DMS153 treated with DMSO at 0.1 percent for 48 hours (cell line): ENCODE measurements around the gene FREM3.
"Not testable (repeated sequence)": the region's sequence is repeated elsewhere in the genome, so short reads cannot be mapped to it uniquely, and the experiment has no call there.

Experiments
- DNase-seq: peaks from one replicate; lab custom pipeline; 2025; ENCODE audit not compliant: unreplicated experiment; lab: John Stamatoyannopoulos, UW

The FREM3 gene

GRCh38 chr4:143586080-143586479 is 114.4 kb downstream of the FREM3 start:
- no peak for DNase-seq

DNA sequence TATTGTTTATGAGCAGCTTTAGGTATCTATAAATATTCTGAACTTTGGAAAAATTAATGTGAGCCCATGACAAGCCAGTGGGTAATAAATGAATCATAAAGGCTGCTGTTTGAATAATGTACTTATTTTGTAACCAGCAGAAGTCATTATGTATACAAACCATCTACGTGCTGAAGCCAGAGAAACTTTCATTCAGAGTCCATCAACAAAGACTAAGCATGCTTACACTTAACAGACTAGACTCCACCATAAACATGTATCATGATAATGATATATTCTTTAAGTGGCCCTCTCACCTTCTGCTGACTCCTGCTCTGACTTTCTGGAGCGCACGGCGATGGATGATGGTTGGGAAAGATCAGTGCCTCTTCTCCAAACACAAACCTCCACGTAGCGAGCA is 114.9 kb downstream of the FREM3 start:
- no peak for DNase-seq

- DNase-seq: no peak
Observed at GRCh38 chr4:143581331-143581946, 119.0 kb downstream of the FREM3 start.

DNA sequence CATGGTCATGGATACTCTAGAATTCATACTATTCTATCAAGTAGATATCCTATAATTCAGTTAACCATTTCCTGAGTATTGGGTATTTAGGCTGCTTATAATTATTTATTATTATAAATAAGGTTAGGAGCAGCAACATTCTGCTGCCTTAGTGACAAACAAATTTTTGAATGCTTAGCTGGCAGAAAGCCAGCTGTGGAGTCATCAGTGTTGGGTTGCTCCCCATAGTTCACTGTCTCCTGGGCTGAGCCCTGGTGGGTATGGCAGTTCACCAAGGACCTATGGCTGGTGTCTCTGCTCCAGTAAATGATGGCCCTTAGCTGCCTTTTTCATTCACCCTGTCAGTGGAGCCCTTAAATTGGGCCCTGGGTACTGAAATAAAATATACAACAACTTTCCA is 125.1 kb downstream of the FREM3 start:
- DNase-seq: no peak

- DNase-seq: no peak
Observed at GRCh38 chr4:143564472-143564871, 136.0 kb downstream of the FREM3 start.

DNA sequence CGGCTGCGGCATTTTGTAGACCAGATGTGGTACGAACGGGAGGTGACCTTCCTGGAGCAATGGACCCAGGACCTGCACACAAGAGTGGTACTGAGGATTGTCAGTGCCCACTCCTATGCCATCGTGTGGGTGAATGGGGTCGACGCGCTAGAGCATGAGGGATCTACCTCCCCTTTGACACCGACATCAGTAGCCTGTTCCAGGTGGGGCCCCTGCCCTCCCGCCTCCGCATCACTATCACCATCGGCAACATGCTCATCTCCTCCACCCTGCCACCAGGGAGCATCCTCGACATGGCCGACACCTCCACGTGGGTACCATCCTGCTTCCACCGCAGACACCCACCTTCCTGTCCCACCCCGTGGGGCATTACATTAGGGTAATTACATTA is 140.7 kb downstream of the FREM3 start:
- peak; percentile 2 for DNase-seq

- peak; percentile 93 for DNase-seq
Observed at GRCh38 chr4:143558823-143559756, 141.4 kb downstream of the FREM3 start.

DNA sequence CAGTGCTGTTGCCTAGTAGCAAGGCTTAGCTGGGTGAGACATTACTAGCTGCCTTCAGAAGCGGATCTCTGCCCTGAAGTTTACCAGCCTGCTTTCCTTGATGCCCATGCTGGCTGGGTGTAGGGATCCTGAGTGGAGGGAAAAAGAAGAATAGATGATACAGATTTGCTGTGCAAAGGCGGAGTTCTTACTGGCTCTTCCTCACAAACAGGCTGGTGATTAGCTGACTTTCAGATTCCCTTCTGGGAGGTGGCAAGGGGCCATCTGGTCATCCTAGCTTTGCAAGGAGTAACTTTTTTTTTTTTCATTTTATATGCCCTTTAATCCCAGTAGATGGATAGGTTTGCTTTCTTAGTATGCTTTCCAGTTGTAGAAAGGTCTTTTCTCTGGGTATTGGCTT is 142.2 kb downstream of the FREM3 start:
- DNase-seq: no peak

- DNase-seq: no peak
Observed at GRCh38 chr4:143555676-143556075, 144.8 kb downstream of the FREM3 start.

GRCh38 chr4:143554728-143555597 is 145.5 kb downstream of the FREM3 start:
- DNase-seq: no peak

DNA sequence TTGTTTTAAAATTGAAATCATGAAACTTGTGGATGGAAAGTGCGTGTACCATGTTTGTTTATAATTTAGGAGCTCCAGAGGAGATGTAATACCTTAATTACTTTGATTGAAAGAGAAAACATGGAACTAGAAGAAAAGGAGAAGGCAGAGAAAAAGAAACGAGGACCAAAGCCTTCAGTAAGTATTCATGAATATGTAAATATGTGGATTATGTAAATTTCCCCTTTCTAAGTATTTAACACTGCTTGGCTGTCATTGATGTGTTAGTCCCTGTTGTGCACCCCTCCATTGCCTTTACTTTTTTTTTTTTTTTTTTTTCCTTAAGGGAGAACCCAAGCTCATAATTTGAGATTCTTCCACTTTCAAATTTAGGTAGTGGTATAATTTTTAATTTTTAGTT is 150.5 kb downstream of the FREM3 start:
- DNase-seq: no peak

DNA sequence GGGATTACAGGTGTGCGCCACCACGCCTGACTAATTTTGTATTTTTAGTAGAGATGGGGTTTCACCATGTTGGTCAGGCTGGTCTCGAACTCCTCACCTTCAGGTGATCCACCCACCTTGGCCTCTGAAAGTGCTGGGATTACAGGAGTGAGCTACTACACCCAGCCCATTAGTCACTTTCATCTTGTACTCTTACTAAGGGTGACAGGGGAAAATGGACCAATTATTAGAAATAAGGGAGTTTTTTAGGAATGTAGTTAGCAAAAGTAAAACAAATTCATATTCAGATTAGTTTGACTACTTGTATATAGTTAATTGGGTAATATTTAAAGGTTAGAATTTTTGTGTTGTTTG is 160.8 kb downstream of the FREM3 start:
- DNase-seq: no peak

DNA sequence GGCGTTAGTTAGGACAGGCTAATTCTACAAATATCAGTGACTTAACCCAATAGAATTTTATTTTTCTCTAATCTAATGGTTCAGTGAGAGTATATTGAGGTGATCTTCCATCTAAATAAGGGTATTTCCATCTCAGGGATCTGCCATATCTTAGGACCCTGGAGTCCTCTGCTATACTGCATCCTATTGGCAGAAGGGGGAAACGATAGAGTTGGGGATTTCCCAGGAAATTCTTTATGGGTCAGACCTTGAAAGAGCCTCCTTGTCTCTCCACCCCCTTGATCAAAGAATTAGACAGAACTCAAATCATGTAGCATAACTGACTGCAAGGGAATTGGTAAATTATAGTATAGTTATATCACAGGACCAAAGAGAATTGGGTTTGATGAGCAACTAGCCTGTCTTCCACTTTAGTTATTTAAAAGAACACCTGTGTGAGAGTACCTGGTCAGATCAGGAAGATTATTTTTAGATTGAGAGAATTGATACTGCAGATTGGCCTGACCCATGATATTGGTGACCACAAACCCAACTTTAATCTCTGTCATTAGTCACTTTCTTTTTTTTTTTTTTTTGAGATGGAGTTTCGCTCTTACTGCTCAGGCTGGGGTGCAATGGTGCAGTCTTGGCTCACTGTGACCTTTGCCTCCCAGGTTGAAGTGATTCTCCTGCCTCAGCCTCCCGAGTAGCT is 161.4 kb downstream of the FREM3 start:
- DNase-seq: no peak

DNA sequence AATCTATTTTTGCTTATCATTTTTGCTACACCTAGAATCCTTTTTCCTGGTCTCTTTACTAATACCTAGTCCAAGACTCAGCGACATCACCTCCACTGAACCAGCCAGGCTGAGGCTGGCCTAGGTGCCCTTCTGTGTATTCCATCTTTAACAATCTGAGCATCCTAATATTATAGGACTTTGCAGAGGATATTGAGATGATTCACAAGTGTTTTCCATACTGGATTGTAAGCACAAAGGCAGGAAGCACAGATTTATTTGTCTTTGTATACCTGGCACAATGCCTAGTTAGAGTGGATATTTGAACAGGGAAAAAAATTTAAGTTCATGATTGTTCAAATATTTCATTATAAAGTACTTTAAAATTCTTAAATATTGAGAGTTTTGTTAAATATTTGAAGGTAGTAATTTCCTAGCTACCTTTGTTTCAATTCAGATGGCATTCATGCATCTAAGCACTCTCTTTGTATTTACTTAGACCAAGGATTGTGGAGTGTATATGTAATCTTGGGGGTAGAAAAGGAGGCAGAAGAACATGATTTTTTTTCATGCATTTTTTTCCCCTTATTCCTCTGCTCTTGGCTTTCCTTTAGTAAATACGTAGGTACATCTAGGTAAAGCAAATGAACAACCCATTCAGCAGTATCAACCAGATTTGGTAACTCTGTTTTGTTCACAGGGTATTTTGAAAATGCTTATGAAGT is 168.5 kb downstream of the FREM3 start:
- DNase-seq: no peak

- DNase-seq: no peak
Observed at GRCh38 chr4:143531380-143531779, 169.1 kb downstream of the FREM3 start.

GRCh38 chr4:143528046-143528445 is 172.4 kb downstream of the FREM3 start:
- not testable (repeated sequence) for DNase-seq
